HL-60 (cell line): ENCODE data around the gene ADAMTS12.

Experiments used
- CTCF ChIP-seq: IDR thresholded peaks from one replicate; pipeline ENCODE4 v1.5.1; 2011; ENCODE audit warnings: low read length, control low read depth, inconsistent platforms; ENCODE audit not compliant: insufficient read depth
- POLR2AphosphoS5 ChIP-seq: IDR thresholded peaks from 2 replicates; pipeline ENCODE4 v1.6.1; 2012; ENCODE audit warnings: low read depth
- REST ChIP-seq: IDR thresholded peaks from 2 replicates; pipeline ENCODE4 v1.6.1; 2012; ENCODE audit warnings: low read depth; ENCODE audit not compliant: insufficient replicate concordance

GRCh38 chr5:33810491-33811120, 81.2 kb downstream of the ADAMTS12 start:
- no peak for TF ChIP-seq POLR2AphosphoS5
- no peak for TF ChIP-seq REST
- no peak for TF ChIP-seq CTCF
